Esophagus muscularis mucosa (tissue), 4 donors: ENCODE data around the gene UBASH3A. TPM values are rescaled to one million over a fixed set of nuclear protein-coding genes. Genes with fewer than 3 reads are reported as not detected.
"Not testable (repeated sequence)": the region's sequence is repeated elsewhere in the genome, so short reads cannot be mapped to it uniquely, and the experiment has no call there.

Experiments used
- DNase-seq: peaks from one replicate; pipeline ENCODE4 v3.0.0-alpha.2; 2017; ENCODE audit errors: extremely low spot score
- H3K27ac ChIP-seq, 4 donors: fragments of 200-600 bp; sonication (generic); replicated peaks in 1 of 4; 1 replicate in 3 of 4; 2 replicates in 1 of 4; pipeline ENCODE4 v1.5.1; 2016 to 2019; ENCODE audit warnings: mild to moderate bottlenecking in 1 of 4
- H3K27me3 ChIP-seq, 4 donors: fragments of 200-600 bp; sonication (generic); one replicate each; pipeline versions ENCODE4 v1.5.1 to v1.6.0; 2016 to 2019
- H3K36me3 ChIP-seq, 4 donors: fragments of 200-600 bp; sonication (generic); one replicate each; pipeline ENCODE4 v1.5.1; 2016 to 2019
- H3K4me1 ChIP-seq, 4 donors: fragments of 200-600 bp; sonication (generic); one replicate each; pipeline ENCODE4 v1.5.1; 2016 to 2019
- H3K4me3 ChIP-seq, 4 donors: fragments of 200-600 bp; sonication (generic); 1 replicate in 2 of 4; 2 replicates in 2 of 4; pipeline ENCODE4 v1.5.1; 2016 to 2019; ENCODE audit warnings: mild to moderate bottlenecking in 4 of 4, moderate library complexity in 1 of 4
- H3K9me3 ChIP-seq, 4 donors: fragments of 200-600 bp; sonication (generic); 1 replicate in 3 of 4; 2 replicates in 1 of 4; pipeline ENCODE4 v1.5.1; 2016 to 2019
- EP300 ChIP-seq: sonication (generic); formaldehyde crosslinking; IDR thresholded peaks from one replicate; pipeline ENCODE4 v1.6.1; 2017; ENCODE audit warnings: antibody characterized with exemption
- POLR2A ChIP-seq: fragments of 450-650 bp; IDR thresholded peaks from one replicate; pipeline ENCODE4 v1.6.1; 2017; ENCODE audit warnings: antibody characterized with exemption, moderate library complexity, mild to moderate bottlenecking, low read depth
- POLR2AphosphoS5 ChIP-seq, 2 donors: sonication (generic); formaldehyde crosslinking; IDR thresholded peaks; one replicate each; pipeline ENCODE4 v1.6.1; 2017; ENCODE audit warnings: antibody characterized with exemption in 2 of 2
- WGBS: methylation state at CpG from one replicate; pipeline ENCODE4 v1.1.5; 2018; 5-methylcytosine and 5-hydroxymethylcytosine counted together
- intact Hi-C: fragments of 100-400 bp; cut with DNase I; formaldehyde crosslinking; loops from one replicate; pipeline ENCODE4 v1.15.1; 2023
- total RNA-seq, 4 donors: library from RNA; depleted of rRNA; stranded (reverse); fragments of >200 nt; gene quantifications; one replicate each; pipeline versions ENCODE4 v1.1.0 to v1.2.1, GENCODE V29; 2016
- TF ChIP-seq, protein P1 (sequence below), 3 experiments: fragments of 200-600 bp in 2 of 3; fragments of 450-650 bp in 1 of 3; sonication (generic) in 2 of 3; IDR thresholded peaks; one replicate each; pipeline ENCODE4 v1.5.1; 2017 to 2019; ENCODE audit warnings: antibody characterized with exemption in 3 of 3, mild to moderate bottlenecking in 2 of 3, moderate library complexity in 1 of 3

Gene UBASH3A
- total RNA-seq, 4 donors from 2014 or later: 0.17 to 0.78 (median 0.50) TPM; not detected in 1

GRCh38 chr21:42469272-42469671 lies 65.6 kb downstream of the UBASH3A start:
- Histone ChIP-seq H3K4me1 (peaks cover 4 to 18% (median 8%) of the 10 kb centered on the region in 4 donors), H3K27me3 (peaks cover 0 to 12% (median 0%) of the 10 kb centered on the region in 4 donors), H3K27ac (no peak overlapping the region), H3K36me3 (no peaks in the 10 kb centered on the region), H3K4me3 (no peak overlapping the region), H3K9me3 (no peaks in the 10 kb centered on the region)
- 89% methylated on average over 2 of the region's 2 CpGs for WGBS
- TF ChIP-seq POLR2A: no peak
- no peak for TF ChIP-seq POLR2AphosphoS5 (IDR thresholded peaks at IDR 0.05)
- TF ChIP-seq EP300: no peak
- TF ChIP-seq, protein P1, sequence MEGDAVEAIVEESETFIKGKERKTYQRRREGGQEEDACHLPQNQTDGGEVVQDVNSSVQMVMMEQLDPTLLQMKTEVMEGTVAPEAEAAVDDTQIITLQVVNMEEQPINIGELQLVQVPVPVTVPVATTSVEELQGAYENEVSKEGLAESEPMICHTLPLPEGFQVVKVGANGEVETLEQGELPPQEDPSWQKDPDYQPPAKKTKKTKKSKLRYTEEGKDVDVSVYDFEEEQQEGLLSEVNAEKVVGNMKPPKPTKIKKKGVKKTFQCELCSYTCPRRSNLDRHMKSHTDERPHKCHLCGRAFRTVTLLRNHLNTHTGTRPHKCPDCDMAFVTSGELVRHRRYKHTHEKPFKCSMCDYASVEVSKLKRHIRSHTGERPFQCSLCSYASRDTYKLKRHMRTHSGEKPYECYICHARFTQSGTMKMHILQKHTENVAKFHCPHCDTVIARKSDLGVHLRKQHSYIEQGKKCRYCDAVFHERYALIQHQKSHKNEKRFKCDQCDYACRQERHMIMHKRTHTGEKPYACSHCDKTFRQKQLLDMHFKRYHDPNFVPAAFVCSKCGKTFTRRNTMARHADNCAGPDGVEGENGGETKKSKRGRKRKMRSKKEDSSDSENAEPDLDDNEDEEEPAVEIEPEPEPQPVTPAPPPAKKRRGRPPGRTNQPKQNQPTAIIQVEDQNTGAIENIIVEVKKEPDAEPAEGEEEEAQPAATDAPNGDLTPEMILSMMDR (IDR thresholded peaks at IDR 0.05): no peak
- intact Hi-C loops: loop anchor here (5.0 kb wide), 1 partner anchor 68 kb away; no protein-coding TSS in a partner anchor
- DNase-seq: no peak

- intact Hi-C loops: loop anchor here (5.0 kb wide), 1 partner anchor 68 kb away; no protein-coding TSS in a partner anchor
Measured at GRCh38 chr21:42469726-42470125, 66.0 kb downstream of the UBASH3A start.

DNA sequence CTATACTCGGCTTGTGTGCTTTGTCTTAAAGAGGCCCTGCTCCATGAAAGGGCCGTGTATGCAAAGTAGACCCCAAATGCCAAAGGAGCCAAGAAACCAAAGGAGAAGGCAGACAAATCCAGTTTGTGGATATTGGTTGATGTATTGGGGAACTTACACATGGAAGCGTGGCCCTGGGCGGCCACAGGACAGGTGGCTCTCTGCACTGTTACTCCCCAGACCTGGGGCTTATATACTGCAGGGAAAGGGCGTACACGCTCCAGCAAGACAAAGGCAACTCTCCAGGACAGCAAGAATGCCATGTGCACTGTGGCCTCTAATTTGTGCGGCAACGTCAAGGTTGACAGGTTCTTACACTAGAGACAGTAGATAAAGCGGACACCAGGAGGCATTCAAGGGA lies 67.5 kb downstream of the UBASH3A start:
- H3K4me1 ChIP-seq: peaks cover 4 to 18% (median 8%) of the 10 kb centered on the region in 4 donors
- H3K4me3 ChIP-seq: no peak overlapping the region
- WGBS: 85% methylated on average over 9 of the region's 9 CpGs
- H3K9me3 ChIP-seq: no peaks in the 10 kb centered on the region
- no peak for DNase-seq
- no peak overlapping the region for H3K27ac ChIP-seq
- H3K27me3 ChIP-seq: peaks cover 0 to 20% (median 0%) of the 10 kb centered on the region in 4 donors
- H3K36me3 ChIP-seq: no peaks in the 10 kb centered on the region
- TF ChIP-seq POLR2A (no peak), EP300 (no peak), POLR2AphosphoS5 (IDR thresholded peaks at IDR 0.05) (no peak)
- TF ChIP-seq, protein P1 (IDR thresholded peaks at IDR 0.05): no peak
- intact Hi-C loops: no loop called here

More at GRCh38 chr21:42469726-42470125, 66.0 kb downstream of the UBASH3A start:
- not testable (repeated sequence) for DNase-seq, H3K36me3 ChIP-seq, H3K9me3 ChIP-seq, H3K27ac ChIP-seq, H3K4me3 ChIP-seq
- peaks cover 4 to 18% (median 8%) of the 10 kb centered on the region in 4 donors for H3K4me1 ChIP-seq
- H3K27me3 ChIP-seq: peaks cover 0 to 12% (median 0%) of the 10 kb centered on the region in 4 donors
- WGBS: 87% methylated on average over 4 of the region's 4 CpGs

GRCh38 chr21:42471716-42472330 lies 68.1 kb downstream of the UBASH3A start:
- Histone ChIP-seq H3K4me3 (no peak overlapping the region), H3K4me1 (peaks cover 4 to 15% (median 7%) of the 10 kb centered on the region in 4 donors), H3K36me3 (no peaks in the 10 kb centered on the region), H3K27me3 (peaks cover 0 to 26% (median 0%) of the 10 kb centered on the region in 4 donors), H3K27ac (no peak overlapping the region), H3K9me3 (no peaks in the 10 kb centered on the region)
- TF ChIP-seq POLR2AphosphoS5 (IDR thresholded peaks at IDR 0.05) (no peak), POLR2A (no peak), EP300 (no peak)
- TF ChIP-seq, protein P1 (IDR thresholded peaks at IDR 0.05): no peak
- 94% methylated on average over 11 of the region's 13 CpGs for WGBS
- no peak for DNase-seq
- intact Hi-C loops: no loop called here

DNA sequence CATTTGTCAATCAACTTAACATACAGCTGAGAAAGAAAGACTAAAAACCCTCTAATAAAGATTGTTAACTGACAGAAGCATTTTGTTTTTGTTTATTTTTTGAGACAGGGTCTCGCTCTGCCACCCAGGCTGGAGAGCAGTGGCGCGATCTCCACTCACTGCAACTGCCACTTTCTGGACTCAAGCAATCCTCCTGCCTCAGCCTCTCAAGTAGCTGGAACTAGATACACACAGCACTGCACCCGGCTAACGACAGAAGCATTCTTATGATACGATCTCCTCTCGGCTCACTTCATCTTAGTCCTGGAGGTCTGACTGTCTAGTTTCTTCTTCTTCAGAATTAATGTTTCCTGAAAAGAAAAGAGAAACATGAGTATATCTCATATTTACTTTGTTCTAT lies 68.8 kb downstream of the UBASH3A start:
- H3K4me3 ChIP-seq: no peak overlapping the region
- 57% methylated on average over 7 of the region's 7 CpGs for WGBS
- H3K36me3 ChIP-seq: no peaks in the 10 kb centered on the region
- H3K9me3 ChIP-seq: no peaks in the 10 kb centered on the region
- peaks cover 0 to 26% (median 0%) of the 10 kb centered on the region in 4 donors for H3K27me3 ChIP-seq
- intact Hi-C loops: no loop called here
- no peak for DNase-seq
- peaks cover 0 to 8% (median 2%) of the 10 kb centered on the region in 4 donors for H3K4me1 ChIP-seq
- H3K27ac ChIP-seq: no peak overlapping the region
- TF ChIP-seq, protein P1 (IDR thresholded peaks at IDR 0.05): no peak
- TF ChIP-seq POLR2AphosphoS5 (IDR thresholded peaks at IDR 0.05): no peak
